HCT116 (cell line): ENCODE data around the gene SYNE2. TPM values are rescaled to one million over a fixed set of nuclear protein-coding genes. Genes with fewer than 3 reads are reported as not detected.

Source experiments
- ATAC-seq: fragments of 200-7000 bp; cut with Tn5 transposase; 2 replicates; pipeline ENCODE4 v1.9.1; 2020; ENCODE audit warnings: mild to moderate bottlenecking, moderate library complexity
- BruUV-seq: library from RNA; stranded (reverse); fragments of 400-500 nt; replicated peaks from 2 replicates; lab custom pipeline; 2021; lab: Mats Ljungman, UMichigan
- CTCF ChIA-PET: fragments of 300-600 bp; sonication (Branson Sonifier 250); formaldehyde crosslinking; loops from one replicate; lab custom pipeline; 2021; ENCODE audit warnings: antibody characterized with exemption; lab: Charles Lee
- POLR2A ChIA-PET: fragments of 300-600, 350-600 bp; sonication (Branson Sonifier 250); formaldehyde crosslinking; loops from one replicate; lab custom pipeline; 2021; ENCODE audit warnings: antibody characterized with exemption; lab: Charles Lee
- RAD21 ChIA-PET, 2 experiments: fragments of 300-600 bp; sonication (Branson Sonifier 250); formaldehyde crosslinking; loops; one replicate each; lab custom pipeline; 2023; ENCODE audit warnings: low total read pairs in 2 of 2; ENCODE audit not compliant: uncharacterized antibody in 2 of 2, unreplicated experiment in 2 of 2, low non-redundant PET in 1 of 2; lab: Charles Lee
- DNase-seq: peaks from one replicate; pipeline ENCODE4 v3.0.0-alpha.2; 2010; ENCODE audit warnings: low read depth, low spot score
- H2AFZ ChIP-seq: fragments of 200-600 bp; shearing (Covaris generic), sonication (generic); 2 replicates; pipeline ENCODE4 v1.6.1; 2017; ENCODE audit warnings: low read depth, mixed run types, mixed read lengths, antibody characterized with exemption, low read length; ENCODE audit not compliant: poor library complexity, severe bottlenecking
- H3K27ac ChIP-seq: 2 replicates; pipeline ENCODE4 v1.5.1; 2012; ENCODE audit warnings: low read depth, low read length
- H3K27me3 ChIP-seq: fragments of 200-600 bp; sonication (generic); 2 replicates; pipeline ENCODE4 v1.6.1; 2016; ENCODE audit warnings: mixed run types, low read length, mixed read lengths; ENCODE audit not compliant: insufficient read depth
- H3K36me3 ChIP-seq, 2 experiments: fragments of 200-500 bp in 1 of 2; fragments of 200-600 bp in 1 of 2; sonication (Bioruptor generic) in 1 of 2; sonication (generic) in 1 of 2; 2 replicates each; pipeline versions ENCODE4 v1.5.1 to v1.6.1; 2014 to 2016; ENCODE audit warnings: low read length in 2 of 2, inconsistent platforms in 1 of 2, mixed read lengths in 1 of 2, mixed run types in 1 of 2; ENCODE audit not compliant: insufficient read depth in 2 of 2, control insufficient read depth in 1 of 2
- H3K4me1 ChIP-seq, 2 experiments: fragments of 200-600 bp in 1 of 2; sonication (generic) in 1 of 2; 2 replicates each; pipeline versions ENCODE4 v1.5.1 to v1.6.1; 2012 to 2017; ENCODE audit warnings: low read length in 2 of 2, inconsistent platforms in 1 of 2, mild to moderate bottlenecking in 1 of 2, mixed read lengths in 1 of 2, mixed run types in 1 of 2, moderate library complexity in 1 of 2; ENCODE audit not compliant: insufficient read depth in 2 of 2, control insufficient read depth in 1 of 2
- H3K4me2 ChIP-seq: fragments of 200-600 bp; sonication (generic); 2 replicates; pipeline ENCODE4 v1.6.1; 2017; ENCODE audit warnings: mixed run types, low read length, mixed read lengths
- H3K4me3 ChIP-seq, 2 experiments: fragments of 200-600 bp in 1 of 2; sonication (generic) in 1 of 2; replicated peaks in 1 of 2; 2 replicates each; pipeline ENCODE4 v1.5.1; 2011 to 2016; ENCODE audit warnings: low read length in 2 of 2, control low read depth in 1 of 2, low read depth in 1 of 2, mild to moderate bottlenecking in 1 of 2, mixed read lengths in 1 of 2, mixed run types in 1 of 2
- H3K79me2 ChIP-seq: fragments of 200-600 bp; sonication (generic); 2 replicates; pipeline ENCODE4 v1.6.1; 2017; ENCODE audit warnings: mild to moderate bottlenecking, mixed run types, low read length, moderate library complexity, mixed read lengths; ENCODE audit not compliant: insufficient read depth
- H3K9ac ChIP-seq: fragments of 200-600 bp; sonication (generic); 2 replicates; pipeline ENCODE4 v1.6.1; 2016; ENCODE audit warnings: low read length, mixed read lengths
- H3K9me2 ChIP-seq: fragments of 200-600 bp; sonication (generic), shearing (Covaris generic); 2 replicates; pipeline ENCODE4 v1.6.1; 2017; ENCODE audit warnings: mixed run types, mild to moderate bottlenecking, moderate library complexity; ENCODE audit not compliant: insufficient read depth
- H3K9me3 ChIP-seq, 2 experiments: fragments of 200-500 bp in 1 of 2; fragments of 200-600 bp in 1 of 2; sonication (Bioruptor generic) in 1 of 2; sonication (generic) in 1 of 2; 2 replicates each; pipeline ENCODE4 v1.6.1; 2014 to 2017; ENCODE audit warnings: low read length in 2 of 2, mixed read lengths in 2 of 2, inconsistent platforms in 1 of 2, low read depth in 1 of 2, mild to moderate bottlenecking in 1 of 2, mixed run types in 1 of 2, moderate library complexity in 1 of 2; ENCODE audit not compliant: control insufficient read depth in 1 of 2, insufficient read depth in 1 of 2
- H4K20me1 ChIP-seq: fragments of 200-600 bp; sonication (generic), shearing (Covaris generic); 2 replicates; pipeline ENCODE4 v1.6.1; 2017; ENCODE audit warnings: mixed run types, mild to moderate bottlenecking, moderate library complexity; ENCODE audit not compliant: insufficient read depth
- ELF1 ChIP-seq: IDR thresholded peaks from 2 replicates; pipeline ENCODE4 v1.6.1; 2012; ENCODE audit warnings: low read depth, borderline replicate concordance
- SIN3A ChIP-seq: IDR thresholded peaks from 2 replicates; pipeline ENCODE4 v1.6.1; 2012; ENCODE audit warnings: low read depth
- SP1 ChIP-seq: IDR thresholded peaks from 2 replicates; pipeline ENCODE4 v1.6.1; 2012; ENCODE audit warnings: low read depth
- TCF7L2 ChIP-seq: IDR thresholded peaks from 2 replicates; pipeline ENCODE4 v1.7.0; 2011; ENCODE audit warnings: borderline replicate concordance, inconsistent platforms; ENCODE audit not compliant: insufficient read depth, insufficient read length; ENCODE audit errors: extremely low read depth
- intact Hi-C: fragments of 100-400 bp; cut with micrococcal nuclease; formaldehyde crosslinking; loops from 2 replicates; pipeline ENCODE4 v1.10.0; 2022
- total RNA-seq: library from RNA; stranded (reverse); gene quantifications from one replicate; pipeline ENCODE4 v1.2.1, GENCODE V29; 2021; ENCODE audit not compliant: unreplicated experiment
- TF ChIP-seq, protein P1 (sequence below): IDR thresholded peaks from 2 replicates; pipeline ENCODE4 v1.6.1; 2012; ENCODE audit warnings: low read depth
- TF ChIP-seq, protein P2 (sequence below): IDR thresholded peaks from 2 replicates; pipeline ENCODE4 v1.6.1; 2011; ENCODE audit warnings: mild to moderate bottlenecking, low read length, moderate library complexity; ENCODE audit not compliant: insufficient replicate concordance; ENCODE audit errors: extremely low read depth
- TF ChIP-seq, protein P3 (sequence below), 3 experiments: fragments of 200-600 bp in 1 of 3; sonication (generic) in 1 of 3; IDR thresholded peaks in 2 of 3; conservative IDR thresholded peaks in 1 of 3; 2 replicates each; pipeline ENCODE4 v1.5.1; 2012 to 2017; ENCODE audit warnings: low read depth in 2 of 3, low read length in 2 of 3, antibody characterized with exemption in 1 of 3, borderline replicate concordance in 1 of 3, control low read depth in 1 of 3, mild to moderate bottlenecking in 1 of 3, mixed read lengths in 1 of 3, mixed run types in 1 of 3, moderate library complexity in 1 of 3; ENCODE audit not compliant: insufficient read depth in 1 of 3
- TF ChIP-seq, protein P4 (sequence below): IDR thresholded peaks from 2 replicates; pipeline ENCODE4 v1.6.1; 2012

Gene SYNE2
- total RNA-seq, 1 experiment from 2014 or later = 28.8 TPM

DNA sequence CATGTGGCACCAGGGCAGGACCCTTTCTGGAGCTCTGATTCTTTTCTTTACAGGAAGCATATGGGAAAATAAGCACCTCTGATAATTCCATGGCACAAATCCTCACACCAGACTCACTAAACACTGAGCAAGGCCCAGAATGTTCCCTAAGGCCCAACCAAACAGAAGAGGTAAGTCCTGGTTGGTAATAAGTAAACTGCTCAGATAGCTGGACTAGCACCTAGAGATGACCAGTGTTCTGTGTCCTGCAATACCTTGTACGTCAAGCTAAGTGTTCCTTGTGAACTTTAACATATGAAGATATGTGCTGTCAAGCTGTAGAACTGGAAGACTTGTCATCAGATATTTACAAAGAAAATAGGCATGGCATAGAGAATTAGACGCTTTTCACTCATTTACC, 254.6 kb downstream of the SYNE2 start:
- no peaks in the 10 kb centered on the region for H3K27me3 ChIP-seq
- ChIA-PET CTCF (no interaction called here), POLR2A (no interaction called here), RAD21 (no interaction called here)
- no peak overlapping the region for H3K27ac ChIP-seq
- TF ChIP-seq, protein P1, sequence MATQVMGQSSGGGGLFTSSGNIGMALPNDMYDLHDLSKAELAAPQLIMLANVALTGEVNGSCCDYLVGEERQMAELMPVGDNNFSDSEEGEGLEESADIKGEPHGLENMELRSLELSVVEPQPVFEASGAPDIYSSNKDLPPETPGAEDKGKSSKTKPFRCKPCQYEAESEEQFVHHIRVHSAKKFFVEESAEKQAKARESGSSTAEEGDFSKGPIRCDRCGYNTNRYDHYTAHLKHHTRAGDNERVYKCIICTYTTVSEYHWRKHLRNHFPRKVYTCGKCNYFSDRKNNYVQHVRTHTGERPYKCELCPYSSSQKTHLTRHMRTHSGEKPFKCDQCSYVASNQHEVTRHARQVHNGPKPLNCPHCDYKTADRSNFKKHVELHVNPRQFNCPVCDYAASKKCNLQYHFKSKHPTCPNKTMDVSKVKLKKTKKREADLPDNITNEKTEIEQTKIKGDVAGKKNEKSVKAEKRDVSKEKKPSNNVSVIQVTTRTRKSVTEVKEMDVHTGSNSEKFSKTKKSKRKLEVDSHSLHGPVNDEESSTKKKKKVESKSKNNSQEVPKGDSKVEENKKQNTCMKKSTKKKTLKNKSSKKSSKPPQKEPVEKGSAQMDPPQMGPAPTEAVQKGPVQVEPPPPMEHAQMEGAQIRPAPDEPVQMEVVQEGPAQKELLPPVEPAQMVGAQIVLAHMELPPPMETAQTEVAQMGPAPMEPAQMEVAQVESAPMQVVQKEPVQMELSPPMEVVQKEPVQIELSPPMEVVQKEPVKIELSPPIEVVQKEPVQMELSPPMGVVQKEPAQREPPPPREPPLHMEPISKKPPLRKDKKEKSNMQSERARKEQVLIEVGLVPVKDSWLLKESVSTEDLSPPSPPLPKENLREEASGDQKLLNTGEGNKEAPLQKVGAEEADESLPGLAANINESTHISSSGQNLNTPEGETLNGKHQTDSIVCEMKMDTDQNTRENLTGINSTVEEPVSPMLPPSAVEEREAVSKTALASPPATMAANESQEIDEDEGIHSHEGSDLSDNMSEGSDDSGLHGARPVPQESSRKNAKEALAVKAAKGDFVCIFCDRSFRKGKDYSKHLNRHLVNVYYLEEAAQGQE = no peak
- TF ChIP-seq, protein P2, sequence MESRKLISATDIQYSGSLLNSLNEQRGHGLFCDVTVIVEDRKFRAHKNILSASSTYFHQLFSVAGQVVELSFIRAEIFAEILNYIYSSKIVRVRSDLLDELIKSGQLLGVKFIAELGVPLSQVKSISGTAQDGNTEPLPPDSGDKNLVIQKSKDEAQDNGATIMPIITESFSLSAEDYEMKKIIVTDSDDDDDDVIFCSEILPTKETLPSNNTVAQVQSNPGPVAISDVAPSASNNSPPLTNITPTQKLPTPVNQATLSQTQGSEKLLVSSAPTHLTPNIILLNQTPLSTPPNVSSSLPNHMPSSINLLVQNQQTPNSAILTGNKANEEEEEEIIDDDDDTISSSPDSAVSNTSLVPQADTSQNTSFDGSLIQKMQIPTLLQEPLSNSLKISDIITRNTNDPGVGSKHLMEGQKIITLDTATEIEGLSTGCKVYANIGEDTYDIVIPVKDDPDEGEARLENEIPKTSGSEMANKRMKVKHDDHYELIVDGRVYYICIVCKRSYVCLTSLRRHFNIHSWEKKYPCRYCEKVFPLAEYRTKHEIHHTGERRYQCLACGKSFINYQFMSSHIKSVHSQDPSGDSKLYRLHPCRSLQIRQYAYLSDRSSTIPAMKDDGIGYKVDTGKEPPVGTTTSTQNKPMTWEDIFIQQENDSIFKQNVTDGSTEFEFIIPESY = no peak
- no peak for TF ChIP-seq SP1
- no peak for TF ChIP-seq ELF1
- TF ChIP-seq, protein P3, sequence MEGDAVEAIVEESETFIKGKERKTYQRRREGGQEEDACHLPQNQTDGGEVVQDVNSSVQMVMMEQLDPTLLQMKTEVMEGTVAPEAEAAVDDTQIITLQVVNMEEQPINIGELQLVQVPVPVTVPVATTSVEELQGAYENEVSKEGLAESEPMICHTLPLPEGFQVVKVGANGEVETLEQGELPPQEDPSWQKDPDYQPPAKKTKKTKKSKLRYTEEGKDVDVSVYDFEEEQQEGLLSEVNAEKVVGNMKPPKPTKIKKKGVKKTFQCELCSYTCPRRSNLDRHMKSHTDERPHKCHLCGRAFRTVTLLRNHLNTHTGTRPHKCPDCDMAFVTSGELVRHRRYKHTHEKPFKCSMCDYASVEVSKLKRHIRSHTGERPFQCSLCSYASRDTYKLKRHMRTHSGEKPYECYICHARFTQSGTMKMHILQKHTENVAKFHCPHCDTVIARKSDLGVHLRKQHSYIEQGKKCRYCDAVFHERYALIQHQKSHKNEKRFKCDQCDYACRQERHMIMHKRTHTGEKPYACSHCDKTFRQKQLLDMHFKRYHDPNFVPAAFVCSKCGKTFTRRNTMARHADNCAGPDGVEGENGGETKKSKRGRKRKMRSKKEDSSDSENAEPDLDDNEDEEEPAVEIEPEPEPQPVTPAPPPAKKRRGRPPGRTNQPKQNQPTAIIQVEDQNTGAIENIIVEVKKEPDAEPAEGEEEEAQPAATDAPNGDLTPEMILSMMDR (IDR thresholded peaks at IDR 0.05 in 2 of 3, conservative IDR thresholded peaks at IDR 0.05 in 1 of 3; ENCODE audit: borderline replicate concordance in 1 of 3, insufficient read depth in 1 of 3, low read depth in 2 of 3, low read length in 2 of 3) = no peak
- no peak for TF ChIP-seq TCF7L2
- TF ChIP-seq, protein P4, sequence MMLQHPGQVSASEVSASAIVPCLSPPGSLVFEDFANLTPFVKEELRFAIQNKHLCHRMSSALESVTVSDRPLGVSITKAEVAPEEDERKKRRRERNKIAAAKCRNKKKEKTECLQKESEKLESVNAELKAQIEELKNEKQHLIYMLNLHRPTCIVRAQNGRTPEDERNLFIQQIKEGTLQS = no peak
- TF ChIP-seq SIN3A = no peak
- no peaks in the 10 kb centered on the region for H3K4me1 ChIP-seq
- no peak overlapping the region for H3K4me3 ChIP-seq
- ATAC-seq (no peak), DNase-seq (no peak)
- H3K9me3 ChIP-seq = no peaks in the 10 kb centered on the region
- no peak overlapping the region for H2AFZ ChIP-seq
- no peaks in the 10 kb centered on the region for H4K20me1 ChIP-seq
- no peaks in the 10 kb centered on the region for H3K9me2 ChIP-seq
- intact Hi-C loops = no loop called here
- H3K9ac ChIP-seq = no peak overlapping the region
- BruUV-seq = no TSS peak
- H3K36me3 ChIP-seq = peaks cover 0 to 4% of the 10 kb centered on the region in 2 experiments; a peak in 1 of 4 replicates
- no peaks in the 10 kb centered on the region for H3K79me2 ChIP-seq
- no peak overlapping the region for H3K4me2 ChIP-seq
